Myocyte (in vitro differentiated cells): ENCODE measurements around the gene NIPBL. TPM values are rescaled to one million over a fixed set of nuclear protein-coding genes. Genes with fewer than 3 reads are reported as not detected.
"Not testable (repeated sequence)": the region's sequence is repeated elsewhere in the genome, so short reads cannot be mapped to it uniquely, and the experiment has no call there.

ENCODE experiments used
- DNase-seq: peaks from one replicate; pipeline ENCODE4 v3.0.0-alpha.2; 2012; ENCODE audit warnings: low read depth
- polyA plus RNA-seq: library from polyadenylated mRNA; unstranded; fragments of >200 nt; gene quantifications from one replicate; pipeline ENCODE4 v1.2.1, GENCODE V29; 2012; ENCODE audit warnings: missing spikeins
- total RNA-seq: library from RNA; depleted of rRNA; stranded (reverse); fragments of >200 nt; gene quantifications from 2 replicates; pipeline ENCODE4 v1.2.3, GENCODE V29; 2014

The NIPBL gene
- 19.4 and 20.4 TPM in 2 replicates for total RNA-seq
- polyA plus RNA-seq = 7.0 TPM

DNA sequence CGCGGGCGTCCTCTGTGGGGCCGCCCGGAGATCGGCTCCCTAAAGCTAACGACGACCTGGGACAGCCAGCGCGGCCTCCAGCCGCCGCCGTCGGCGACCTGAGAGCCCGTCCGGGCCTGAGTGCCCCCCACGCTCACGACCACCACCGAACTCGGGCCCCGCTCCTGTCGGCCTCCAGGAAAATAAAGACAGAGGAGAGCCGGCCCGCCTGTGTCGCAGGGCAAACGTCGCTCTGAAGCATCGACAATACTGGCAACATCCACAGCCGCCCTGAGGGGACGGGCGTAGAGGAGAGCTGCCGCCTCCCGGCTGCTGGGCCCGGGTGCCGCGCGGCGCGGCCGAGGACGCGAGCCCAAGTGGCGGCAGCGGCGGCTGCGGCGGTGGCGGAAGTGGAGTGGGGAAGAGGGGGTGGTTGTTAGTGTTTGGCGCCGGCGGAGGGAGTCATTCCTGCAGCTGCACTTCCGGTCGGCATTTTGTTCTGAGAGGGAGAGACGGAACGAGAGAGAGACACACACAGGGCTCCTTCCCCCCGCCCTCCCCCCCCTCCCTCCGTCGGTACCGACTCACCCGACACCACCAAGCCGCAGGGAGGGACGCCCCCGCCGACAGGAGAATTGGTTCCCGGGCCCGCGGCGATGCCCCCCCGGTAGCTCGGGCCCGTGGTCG is at the start of gene NIPBL:
NIPBL (plus strand) TSS at position 471 of the 666 bp plus-strand sequence. CDS start 76,928 bp downstream, outside the sequence.
- DNase-seq = peak; percentile 95

DNA sequence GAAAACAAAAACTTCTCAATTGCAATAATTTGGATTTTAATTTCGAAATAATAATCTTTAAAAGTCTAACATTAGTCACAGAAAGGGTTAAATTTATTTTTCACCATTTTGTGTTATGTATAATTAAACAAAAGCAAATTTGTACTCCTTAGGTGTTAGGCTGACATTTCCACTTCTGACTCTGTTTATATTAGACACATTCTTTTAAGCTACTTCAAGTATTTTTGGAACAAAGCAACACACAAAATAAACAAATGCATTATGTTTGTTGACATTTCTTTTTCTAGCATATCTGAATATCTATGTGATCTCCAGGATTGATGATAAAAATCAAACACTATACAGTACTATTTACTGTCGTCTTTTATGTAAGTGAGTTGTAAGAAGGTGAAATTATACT is 44.3 kb upstream of the NIPBL start:
- no peak for DNase-seq

- no peak for DNase-seq
Measured at GRCh38 chr5:36836831-36837230, 39.7 kb upstream of the NIPBL start.

- DNase-seq = no peak
Measured at GRCh38 chr5:36839489-36840476, 36.8 kb upstream of the NIPBL start.

DNA sequence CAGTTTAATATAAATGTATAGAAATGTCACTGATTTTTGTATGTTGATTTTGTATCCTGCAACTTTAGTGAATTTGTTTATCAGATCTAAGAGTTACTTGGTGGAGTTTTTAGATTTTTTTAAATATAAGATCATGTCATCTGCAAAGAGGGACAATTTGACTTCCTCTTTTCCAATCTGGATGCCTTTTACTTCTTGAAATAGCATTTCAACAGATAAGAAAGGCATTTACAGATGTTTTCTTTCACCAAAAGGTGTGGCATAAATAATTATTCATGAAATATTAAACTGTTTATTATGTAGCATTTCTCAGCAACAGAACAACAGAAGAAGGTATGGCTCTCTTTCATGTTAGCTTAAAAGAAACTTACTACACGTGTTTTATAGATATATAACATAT is 34.9 kb upstream of the NIPBL start:
- DNase-seq = no peak

GRCh38 chr5:36842087-36842486 is 34.5 kb upstream of the NIPBL start:
- DNase-seq = no peak

DNA sequence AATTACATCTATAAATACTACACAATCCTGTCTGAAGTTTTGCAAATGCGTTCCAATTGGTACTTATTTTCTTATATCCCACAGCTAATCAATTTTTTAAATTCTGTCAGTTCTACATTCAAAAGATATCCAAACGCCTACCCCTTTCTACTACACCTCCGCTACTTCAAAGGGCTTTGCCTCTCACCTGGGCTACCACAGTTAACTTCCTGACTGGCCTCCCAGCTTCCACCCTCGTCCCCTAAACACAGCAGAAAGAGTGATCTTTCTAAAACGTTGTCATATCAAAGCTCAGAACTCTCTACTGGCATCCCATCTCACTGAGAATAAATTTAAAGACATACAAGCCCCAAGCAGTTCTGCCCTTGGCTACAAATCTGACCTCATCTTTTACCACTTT is 32.3 kb upstream of the NIPBL start:
- DNase-seq = no peak

- DNase-seq = not testable (repeated sequence)
Measured at GRCh38 chr5:36848545-36848944, 28.0 kb upstream of the NIPBL start.

- not testable (repeated sequence) for DNase-seq
Measured at GRCh38 chr5:36852903-36853302, 23.7 kb upstream of the NIPBL start.

DNA sequence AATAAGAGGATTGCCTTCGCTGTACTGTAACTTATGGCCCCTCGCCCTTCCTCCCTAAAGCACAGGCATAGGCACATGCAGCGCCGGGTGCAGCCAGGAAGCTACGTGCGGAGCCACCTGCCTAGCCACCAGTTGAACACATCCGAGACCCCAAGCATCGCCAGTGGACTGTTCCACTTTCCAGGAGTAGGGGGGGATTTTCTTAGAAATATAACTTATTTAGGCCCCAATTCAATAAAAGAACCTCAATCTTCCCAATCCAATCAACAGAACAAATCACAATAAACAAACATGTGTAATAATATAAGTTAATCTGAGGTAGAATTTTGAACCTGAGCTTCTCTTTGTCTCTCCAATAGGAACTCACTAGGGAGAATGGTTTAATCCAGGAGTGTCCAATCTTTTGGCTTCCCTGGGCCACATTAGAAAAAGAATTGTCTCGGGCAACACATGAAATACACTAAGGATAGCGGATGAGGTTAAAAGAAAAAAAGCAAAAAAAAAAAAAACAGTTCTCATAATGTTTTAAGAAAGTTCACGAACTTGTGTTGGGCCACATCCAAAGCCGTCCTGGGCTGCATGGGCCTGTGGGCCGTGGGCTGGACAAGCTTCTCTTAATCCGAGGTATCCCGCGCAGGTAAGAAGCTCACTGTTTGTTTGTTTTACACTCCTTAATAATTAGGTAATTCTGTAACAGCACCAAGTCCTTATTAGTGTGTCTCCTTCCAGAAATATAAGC is 22.0 kb upstream of the NIPBL start:
- no peak for DNase-seq

DNA sequence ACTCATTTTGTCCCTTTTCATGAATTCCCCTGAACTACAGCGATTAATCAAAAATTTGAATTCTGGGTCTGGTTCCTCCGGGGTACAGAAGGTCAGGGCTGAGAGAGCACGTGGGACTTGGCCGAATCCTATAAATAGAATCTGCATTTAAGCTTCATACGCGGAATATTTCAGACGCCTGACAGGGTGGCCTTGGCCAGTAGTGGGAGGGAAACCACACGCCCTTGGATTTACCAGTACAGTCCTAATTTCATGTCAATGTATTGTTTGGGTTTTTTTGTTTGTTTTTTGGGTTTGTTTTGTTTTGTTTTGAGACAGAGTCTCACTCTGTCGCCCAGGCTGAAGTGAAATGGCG is 21.5 kb upstream of the NIPBL start:
- DNase-seq = no peak

- no peak for DNase-seq
Measured at GRCh38 chr5:36861871-36862270, 14.7 kb upstream of the NIPBL start.

GRCh38 chr5:36870399-36871040 is 6.0 kb upstream of the NIPBL start:
- DNase-seq = peak; percentile 77

DNA sequence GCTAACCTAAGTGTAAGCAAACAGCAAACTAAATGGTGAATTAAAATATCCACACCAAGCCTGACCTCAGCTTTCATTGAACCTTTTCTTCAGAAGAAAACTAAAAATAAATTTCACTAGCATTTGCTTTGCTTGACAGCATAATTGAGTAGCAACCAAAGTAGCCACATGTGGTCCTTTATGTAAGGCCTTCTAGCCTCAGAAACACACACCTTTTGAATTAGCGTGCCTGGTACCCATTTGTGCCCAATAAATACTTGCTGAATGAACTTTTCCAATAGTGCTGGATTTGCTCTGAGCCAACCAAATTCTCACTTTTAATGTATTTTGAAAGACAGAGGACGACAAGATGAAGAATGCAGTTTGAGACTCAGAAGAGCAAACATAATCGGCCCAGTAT is 2.1 kb upstream of the NIPBL start:
- no peak for DNase-seq

GRCh38 chr5:36875051-36875789 is 1.3 kb upstream of the NIPBL start:
- peak; percentile 61 for DNase-seq

DNA sequence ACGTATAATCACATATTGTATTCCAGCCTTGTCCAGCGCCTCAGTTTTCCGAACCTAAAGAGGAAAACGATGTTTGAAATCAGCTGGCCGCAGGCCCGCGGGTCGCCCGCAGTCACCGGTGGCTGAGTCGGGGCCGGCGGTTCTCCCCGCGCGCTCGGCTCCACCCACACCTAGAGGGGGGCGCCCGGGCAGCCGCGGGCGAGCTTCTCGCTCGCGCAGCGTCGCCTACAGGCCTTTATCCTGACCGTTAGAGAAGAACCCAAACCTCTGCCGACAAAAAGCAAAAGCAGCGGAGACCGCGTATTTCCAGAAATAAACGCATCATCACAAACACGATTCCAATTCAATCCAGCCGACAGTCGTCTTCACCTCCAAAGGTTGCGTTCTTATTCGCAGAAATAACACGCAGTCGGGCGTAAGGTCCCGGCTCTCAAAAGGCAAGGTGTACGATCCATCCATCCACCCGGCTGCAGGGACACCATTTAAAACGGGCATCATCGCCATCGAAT is 725 bp upstream of the NIPBL start:
- peak; percentile 83 for DNase-seq

DNA sequence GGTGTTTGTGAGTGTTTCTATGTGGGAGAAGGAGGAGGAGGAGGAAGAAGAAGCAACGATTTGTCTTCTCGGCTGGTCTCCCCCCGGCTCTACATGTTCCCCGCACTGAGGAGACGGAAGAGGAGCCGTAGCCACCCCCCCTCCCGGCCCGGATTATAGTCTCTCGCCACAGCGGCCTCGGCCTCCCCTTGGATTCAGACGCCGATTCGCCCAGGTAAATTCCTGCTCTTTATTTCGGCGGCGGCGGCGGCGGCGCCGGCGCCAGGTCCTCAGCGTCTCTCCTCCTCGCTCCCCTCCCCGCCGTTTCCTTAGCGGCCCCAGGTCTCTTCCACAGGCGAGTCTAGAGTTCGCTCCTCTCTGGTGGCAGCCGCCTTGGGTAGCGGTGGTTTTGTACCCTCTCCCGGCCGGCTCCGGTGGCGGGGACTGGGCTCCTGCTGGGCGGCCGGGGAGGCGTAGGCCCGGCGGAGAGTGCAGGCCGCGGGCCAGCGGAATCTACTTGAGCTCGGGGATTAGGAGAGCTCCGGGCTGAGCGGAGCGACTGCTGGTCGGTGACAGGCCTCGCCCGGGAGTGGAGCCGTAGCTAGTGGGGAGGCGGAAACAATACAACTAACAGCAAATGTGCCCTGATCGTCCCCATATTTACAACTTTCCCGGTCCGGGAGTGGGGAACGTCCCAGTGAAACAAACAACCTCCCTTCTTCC is 547 bp downstream of the NIPBL start:
- DNase-seq = peak; percentile 70

- peak; percentile 37 for DNase-seq
Measured at GRCh38 chr5:36877667-36878391, 1.3 kb downstream of the NIPBL start.
